GM23248 (cell line): ENCODE results near the gene GAL3ST1.

ENCODE experiments used
- EZH2 ChIP-seq: fragments of 200-600 bp; sonication (generic); IDR thresholded peaks from 2 replicates; pipeline ENCODE4 v1.6.1; 2018; ENCODE audit warnings: antibody characterized with exemption, mild to moderate bottlenecking; ENCODE audit not compliant: insufficient read depth, poor library complexity, severe bottlenecking
- EZH2phosphoT487 ChIP-seq: fragments of 200-600 bp; sonication (generic); IDR thresholded peaks from 2 replicates; pipeline ENCODE4 v1.6.1; 2018; ENCODE audit warnings: antibody characterized with exemption, moderate library complexity, mild to moderate bottlenecking, low read depth; ENCODE audit not compliant: insufficient read depth

DNA sequence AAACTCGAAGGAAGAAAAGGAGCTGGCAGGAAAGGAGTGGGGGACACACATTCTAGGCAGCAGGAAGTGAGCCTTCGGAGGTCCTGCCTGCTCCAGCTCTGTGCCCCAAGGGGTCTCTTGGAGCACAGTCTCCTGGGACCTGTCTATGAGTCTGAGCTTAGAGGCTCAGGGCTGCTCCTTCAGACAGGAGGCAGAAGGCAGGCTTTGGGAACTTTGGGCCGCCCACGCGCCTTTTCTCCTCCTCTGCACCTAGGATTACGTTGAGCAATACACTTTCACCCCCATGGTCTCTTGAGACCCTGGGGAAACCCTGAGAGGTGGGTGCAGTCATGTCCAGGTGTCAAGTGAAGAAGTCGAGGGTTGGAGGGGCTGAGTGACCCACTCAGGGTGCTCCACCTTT is 33.5 kb upstream of the GAL3ST1 start:
- TF ChIP-seq EZH2phosphoT487: no peak
- TF ChIP-seq EZH2: no peak
